SHP77 treated with DMSO at 0.1 percent for 48 hours (cell line): ENCODE results near the gene VEGFB.

Experiments
- DNase-seq: peaks from one replicate; lab custom pipeline; 2025; lab: John Stamatoyannopoulos, UW

VEGFB gene

GRCh38 chr11:64247729-64248531 is 13.5 kb downstream of the VEGFB start:
- DNase-seq: no peak

GRCh38 chr11:64248578-64248977 is 14.2 kb downstream of the VEGFB start:
- DNase-seq: no peak

GRCh38 chr11:64249038-64249437 is 14.7 kb downstream of the VEGFB start:
- DNase-seq: no peak

DNA sequence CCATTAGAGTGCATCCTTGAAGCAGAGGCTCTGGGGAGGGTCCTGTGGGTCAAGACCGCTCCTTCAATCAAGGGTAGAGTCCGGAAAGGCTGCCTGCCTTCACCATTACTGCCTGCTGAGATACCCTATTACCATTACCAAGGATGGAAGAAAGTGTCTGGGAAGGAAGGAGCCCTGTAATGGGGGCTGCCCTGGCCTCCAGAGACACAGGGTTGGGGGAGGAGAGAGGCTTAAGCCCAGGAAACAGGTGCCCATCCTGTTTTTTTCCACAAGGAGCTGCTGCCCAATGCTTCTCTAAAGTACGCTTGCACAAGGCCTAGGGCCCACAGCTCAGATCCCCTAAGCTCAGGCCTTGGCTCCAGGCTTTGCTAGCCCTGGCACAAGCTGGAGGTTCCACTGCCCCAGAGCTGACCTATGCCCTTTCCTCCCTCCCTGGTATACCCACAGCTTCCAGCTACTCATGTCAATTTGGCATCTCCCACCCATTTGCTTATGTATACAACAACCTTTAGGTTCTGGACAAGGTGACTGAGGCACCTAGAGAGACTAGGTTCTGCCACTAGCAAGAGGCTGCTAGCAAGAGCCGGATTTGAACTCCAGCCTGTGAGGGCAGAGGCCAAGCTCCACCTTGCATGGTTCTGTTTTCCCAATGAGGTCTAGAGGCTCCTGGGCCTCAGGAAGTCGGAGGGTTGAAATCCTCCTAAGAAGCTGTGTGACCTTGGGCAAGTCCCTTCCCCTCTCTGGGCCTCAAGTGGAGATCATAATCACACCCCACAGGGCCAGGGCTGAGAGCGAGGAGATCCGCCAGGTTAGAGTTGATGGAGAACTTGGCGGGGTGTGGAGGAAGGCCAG is 15.4 kb downstream of the VEGFB start:
- no peak for DNase-seq

- no peak for DNase-seq
Observed at GRCh38 chr11:64250415-64251015, 16.1 kb downstream of the VEGFB start.

DNA sequence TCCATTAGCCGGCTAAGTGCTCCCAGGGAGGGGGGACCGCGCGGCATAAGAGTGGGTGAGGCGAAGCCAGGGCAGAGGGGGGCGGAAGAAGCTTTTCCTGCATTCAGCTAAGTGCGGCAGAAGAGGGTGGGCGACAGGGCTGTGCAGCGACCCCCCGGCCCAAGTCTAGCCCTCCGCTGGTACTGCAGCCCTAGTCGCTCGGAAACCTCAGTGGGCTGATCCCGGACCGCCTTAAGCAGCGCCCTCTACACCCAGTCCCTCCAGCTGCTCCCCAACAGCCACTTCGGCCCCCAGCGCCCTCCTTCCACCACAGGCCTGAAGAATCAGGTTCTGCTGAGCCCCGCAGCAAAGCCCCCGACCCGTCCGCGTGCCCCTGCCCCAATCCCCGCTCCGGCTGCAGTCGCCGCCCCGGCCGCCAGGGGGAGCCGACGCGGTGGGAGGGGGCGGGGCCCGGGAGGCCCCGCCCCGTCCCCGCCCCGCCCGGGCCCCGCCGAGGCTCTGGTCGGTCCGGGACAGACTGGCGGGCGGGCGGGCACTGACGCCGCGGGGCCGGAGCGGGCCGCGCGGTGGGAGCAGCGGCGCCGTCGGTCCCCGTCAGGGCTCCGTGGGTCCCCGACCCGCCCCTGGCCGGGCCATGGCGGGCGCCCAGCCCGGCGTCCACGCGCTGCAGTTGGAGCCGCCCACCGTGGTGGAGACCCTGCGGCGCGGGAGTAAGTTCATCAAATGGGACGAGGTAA is 16.8 kb downstream of the VEGFB start, which contains the start of gene PLCB3:
Gene PLCB3, plus strand, starts transcription at position 515 of the 737 bp plus-strand sequence. Its CDS starts 120 bp downstream, at position 635.
- DNase-seq: no peak

- no peak for DNase-seq
Observed at GRCh38 chr11:64251753-64252002, 17.3 kb downstream of the VEGFB start.

DNA sequence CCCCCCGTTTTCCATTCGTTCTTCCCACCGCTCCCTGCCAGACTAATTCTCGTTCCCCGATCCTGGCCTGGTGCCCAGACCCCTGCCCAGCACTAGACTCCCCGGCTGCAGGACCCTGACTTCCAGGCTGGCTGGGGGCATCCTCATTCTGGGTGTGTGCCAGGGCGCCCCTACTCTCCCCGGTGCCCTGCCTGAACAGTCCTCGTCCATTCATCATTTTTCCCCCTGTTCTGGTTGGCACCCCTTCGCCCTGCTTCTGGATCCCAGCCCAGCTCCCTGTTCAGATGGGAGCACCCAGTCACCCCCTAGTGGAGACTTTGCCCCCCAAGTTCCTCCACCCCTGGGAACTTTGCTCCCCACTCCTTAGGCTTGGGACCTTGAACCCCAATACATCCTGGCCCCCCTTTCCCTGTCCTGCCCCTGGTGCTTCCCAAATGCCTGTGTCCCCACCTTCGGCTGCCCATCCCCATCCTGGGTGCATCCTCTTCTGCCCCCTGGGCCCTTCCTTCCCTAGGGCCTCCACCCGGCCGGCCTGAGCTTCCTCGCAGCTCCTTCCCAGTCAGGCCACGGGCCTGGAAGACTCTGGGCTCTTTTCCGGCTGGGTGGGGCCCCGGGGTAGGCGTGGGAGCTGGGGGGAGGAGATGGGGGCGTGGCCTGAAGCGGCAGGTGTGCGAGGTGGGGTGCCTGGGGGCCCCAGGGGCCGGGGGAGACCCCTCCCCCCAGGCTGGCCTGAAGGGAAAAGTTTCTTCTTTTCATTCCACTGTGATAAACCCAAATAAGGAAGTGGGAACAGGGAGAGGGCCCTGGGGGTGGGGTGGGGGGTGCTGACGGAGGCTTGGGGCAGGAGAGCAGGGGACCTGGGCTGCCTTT is 17.9 kb downstream of the VEGFB start:
- no peak for DNase-seq

DNA sequence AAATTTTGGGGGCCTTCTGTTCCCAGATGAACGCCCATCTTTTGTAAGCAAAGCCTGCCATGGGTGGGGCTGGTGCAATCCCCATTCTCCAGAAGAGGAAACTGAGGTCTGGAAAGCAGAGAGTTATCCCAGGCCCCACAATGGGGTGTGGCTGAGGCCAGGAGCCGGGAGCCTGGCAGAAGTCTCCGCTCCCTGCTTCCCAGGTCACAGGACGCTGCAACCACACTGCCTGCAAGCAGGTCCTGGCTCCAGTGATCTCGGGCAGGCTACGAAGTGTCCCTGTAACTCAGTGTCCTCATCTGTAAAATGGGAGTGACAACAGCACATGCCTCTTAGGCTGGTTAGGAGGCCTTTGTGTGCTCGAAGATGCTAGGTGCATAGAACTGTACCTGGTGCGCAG is 18.7 kb downstream of the VEGFB start:
- DNase-seq: no peak

GRCh38 chr11:64253481-64253880 is 19.1 kb downstream of the VEGFB start:
- DNase-seq: no peak

- no peak for DNase-seq
Observed at GRCh38 chr11:64254326-64254725, 19.9 kb downstream of the VEGFB start.

DNA sequence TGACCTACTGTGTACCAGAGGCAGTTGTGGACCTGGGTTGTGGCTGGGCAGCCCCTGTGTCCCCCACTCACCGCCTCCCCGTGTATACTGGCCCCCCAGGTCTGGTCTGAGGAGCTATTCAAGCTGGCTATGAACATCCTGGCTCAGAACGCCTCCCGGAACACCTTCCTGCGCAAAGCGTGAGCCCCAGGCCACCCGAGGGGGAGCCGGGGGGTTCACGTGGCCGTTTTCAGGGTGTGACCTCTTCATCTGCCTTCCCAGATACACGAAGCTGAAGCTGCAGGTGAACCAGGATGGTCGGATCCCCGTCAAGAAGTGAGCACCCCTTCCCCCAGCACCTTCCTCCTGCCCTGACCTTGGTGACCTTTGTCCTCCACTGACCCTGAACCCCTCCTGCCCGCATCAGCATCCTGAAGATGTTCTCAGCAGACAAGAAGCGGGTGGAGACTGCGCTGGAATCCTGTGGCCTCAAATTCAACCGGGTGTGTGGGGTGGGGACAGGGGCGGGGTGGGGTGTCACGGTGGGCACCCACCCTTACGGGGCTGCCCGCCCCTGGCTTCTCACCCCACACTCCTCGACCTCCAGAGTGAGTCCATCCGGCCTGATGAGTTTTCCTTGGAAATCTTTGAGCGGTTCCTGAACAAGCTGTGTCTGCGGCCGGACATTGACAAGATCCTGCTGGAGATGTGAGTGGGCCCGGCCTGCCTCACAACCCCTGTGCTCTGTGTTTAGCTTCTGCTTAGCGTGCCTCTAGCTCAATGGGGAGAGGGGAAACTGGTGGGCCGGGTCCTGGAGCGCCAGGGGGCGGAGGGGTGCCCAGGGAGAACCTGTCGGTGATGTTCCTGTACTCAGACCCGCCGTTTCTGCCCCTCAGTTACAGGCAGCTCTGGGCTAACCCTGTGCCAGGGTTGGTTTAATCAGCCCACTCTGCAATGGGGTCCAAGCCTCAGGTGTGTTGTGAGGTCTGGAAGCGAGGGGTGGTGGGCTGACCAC is 21.0 kb downstream of the VEGFB start:
- DNase-seq: no peak

GRCh38 chr11:64256300-64256699 is 21.9 kb downstream of the VEGFB start:
- DNase-seq: no peak

DNA sequence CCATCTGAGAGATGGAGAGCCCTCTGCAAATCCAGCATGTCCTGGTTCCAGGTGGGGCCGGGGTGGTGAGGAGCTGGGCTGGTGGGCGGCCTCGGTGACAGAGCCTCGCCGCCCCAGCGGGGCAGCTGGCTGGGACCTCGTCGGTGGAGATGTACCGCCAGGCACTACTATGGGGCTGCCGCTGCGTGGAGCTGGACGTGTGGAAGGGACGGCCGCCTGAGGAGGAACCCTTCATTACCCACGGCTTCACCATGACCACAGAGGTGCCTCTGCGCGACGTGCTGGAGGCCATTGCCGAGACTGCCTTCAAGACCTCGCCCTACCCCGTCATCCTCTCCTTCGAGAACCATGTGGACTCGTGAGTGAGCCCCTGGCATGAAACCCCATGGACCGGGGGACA is 24.0 kb downstream of the VEGFB start:
- no peak for DNase-seq

GRCh38 chr11:64258946-64259532 is 24.7 kb downstream of the VEGFB start:
- DNase-seq: no peak

DNA sequence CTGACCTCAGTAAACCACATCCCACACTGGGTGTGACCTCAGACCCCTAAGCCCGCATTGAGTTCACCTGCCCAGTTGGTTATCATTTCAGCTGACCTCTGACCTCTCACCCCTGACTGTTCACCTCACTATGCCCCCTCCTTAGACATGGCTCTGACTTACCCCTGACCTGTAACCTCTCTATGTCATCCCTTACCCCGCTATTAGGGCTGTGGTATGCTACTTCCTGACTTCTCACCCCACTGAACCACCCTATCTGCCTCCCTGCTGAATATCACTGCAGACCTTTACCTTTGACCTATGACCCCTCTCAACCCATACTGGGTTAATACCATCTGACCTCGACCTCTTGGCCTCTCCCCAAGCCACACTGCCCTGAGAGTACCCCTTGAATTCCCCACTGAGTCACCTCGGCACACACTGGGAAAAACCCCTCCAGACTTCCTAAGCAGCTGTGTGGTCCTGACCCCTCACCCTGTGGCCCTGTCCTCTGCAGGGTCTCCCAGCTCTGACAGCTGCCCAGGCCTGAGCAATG is 25.2 kb downstream of the VEGFB start:
- no peak for DNase-seq

DNA sequence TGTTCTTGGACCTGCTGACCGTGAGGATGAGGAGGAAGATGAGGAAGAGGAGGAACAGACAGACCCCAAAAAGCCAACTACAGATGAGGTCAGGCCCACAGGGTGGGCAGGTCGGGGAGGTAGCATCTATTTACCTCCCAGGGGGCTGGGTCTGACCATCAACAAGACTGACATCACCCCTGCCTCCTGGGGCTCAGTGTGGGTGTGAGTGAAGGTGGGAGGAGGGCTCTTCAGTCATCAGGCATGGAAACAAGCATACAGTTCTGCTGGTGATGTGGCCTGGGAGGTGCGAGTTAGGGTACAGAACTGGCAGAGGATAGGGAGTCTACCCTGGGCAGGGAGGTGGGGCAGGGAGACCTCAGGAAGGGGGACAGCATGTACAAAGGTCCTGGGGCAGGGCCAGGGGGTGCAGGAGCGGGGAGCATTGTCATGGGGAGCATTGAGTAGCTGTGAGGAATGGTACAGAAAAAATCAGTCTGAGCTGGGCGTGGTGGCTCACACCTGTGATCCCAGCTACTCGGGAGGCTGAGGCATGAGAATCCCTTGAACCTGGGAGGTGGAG is 25.8 kb downstream of the VEGFB start:
- no peak for DNase-seq

- no peak for DNase-seq
Observed at GRCh38 chr11:64261556-64262080, 27.2 kb downstream of the VEGFB start.
